ENCODE results near the gene TEKT3. TPM values are rescaled to one million over a fixed set of nuclear protein-coding genes. Genes with fewer than 3 reads are reported as not detected.

TEKT3 gene
- total RNA-seq, 1 donor from 2014 or later, result not detected

DNA sequence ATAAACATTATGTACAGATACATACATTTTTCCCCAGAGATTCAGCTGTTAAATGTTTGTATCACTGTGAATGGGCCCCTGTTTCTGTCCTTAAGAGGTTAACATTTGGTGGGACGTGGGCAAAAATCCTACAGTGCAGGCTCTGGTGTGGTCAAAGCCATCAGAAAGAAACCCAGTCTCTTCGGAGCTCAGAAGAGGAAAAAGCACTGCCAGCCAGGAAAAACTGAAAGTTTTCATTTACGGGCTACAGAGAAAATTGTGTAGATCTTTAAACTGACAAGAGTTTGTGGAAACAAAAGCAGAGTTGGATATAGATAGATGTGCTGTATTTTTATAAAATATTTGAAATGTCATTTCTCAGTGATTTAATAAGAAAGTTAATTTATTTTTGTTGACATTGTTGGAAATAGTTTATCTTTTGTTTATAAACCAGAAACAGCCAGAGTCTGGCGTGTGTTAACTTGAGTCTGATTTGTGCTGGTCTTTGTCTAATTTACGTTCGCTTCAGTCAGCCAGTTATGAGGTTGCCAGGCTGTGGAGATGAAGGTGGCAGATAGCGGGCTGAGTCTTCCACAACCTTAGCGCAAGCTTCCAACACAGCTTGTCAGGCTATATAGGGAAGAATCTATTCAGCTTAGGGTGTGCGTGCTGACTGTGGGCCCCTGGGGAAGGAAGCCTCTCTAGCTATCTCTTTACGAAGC, 9.5 kb upstream of the TEKT3 start:
- DNase-seq (ENCODE audit: extremely low read depth, low read depth, low spot score), result no peak

DNA sequence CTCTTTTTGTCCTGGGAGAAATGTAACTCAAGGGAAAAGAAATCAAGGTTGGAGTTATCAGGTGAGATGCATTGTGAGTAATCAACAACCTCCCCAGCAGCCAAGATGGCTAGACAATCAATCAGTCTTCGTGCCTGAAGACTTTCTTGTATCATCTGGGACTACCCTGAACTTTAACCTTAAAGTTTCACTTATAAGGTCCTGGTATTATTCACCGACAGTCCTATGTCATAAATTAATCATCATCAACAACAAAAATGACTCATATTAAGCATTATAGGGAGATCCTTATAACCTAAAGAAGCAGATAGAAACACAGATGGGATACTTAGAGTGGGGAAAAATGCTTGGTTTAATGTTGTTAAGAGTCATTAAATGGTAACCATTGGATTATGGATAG, 7.7 kb upstream of the TEKT3 start:
- no peak for DNase-seq (ENCODE audit: extremely low read depth, low read depth, low spot score)

DNA sequence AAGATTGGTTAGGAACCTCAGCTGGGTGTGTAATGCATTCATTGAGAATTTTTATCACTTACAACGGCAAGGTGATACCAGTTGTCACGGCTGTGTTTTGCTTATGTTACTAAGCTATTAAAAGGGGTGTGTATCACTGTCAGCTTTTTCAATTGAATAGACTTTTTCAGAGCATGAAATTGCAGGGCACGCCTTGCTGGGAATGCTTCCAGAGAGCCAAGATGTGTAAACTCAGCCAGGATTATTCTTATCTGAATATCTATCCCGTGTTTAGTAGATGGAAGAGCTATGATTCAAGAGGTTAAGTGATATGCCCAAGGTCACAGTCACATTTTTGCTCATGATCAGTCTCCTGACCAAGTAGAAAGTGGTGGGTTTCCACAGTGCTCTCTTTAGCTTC, 6.6 kb upstream of the TEKT3 start:
- no peak for DNase-seq (ENCODE audit: extremely low read depth, low read depth, low spot score)

DNA sequence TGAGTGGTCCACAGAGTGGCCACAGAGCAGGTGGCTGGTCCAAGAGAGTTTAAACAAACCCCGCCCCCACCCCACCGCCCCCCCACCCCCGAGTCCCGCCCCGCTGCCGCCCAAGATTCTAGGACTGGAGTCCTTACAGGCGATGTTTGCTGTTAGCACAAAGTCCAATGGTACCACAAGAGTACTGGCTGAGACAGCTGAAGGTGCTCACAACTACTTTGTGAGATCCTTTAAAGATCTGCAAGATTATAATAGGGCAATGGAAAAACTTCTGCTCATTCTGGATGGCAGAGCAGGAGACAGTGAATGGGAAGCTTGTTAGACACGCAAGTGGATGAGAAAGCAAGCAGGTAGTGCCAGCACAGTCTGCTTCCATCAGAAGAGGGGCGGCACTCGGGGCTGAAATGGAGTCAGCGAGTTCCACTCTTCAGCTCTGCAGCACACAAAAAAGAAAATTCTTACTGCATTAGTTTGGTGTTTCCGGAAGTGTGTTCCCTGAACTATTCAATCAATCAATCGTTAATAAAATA, 4.7 kb upstream of the TEKT3 start:
- no peak for DNase-seq (ENCODE audit: extremely low read depth, low read depth, low spot score)

DNA sequence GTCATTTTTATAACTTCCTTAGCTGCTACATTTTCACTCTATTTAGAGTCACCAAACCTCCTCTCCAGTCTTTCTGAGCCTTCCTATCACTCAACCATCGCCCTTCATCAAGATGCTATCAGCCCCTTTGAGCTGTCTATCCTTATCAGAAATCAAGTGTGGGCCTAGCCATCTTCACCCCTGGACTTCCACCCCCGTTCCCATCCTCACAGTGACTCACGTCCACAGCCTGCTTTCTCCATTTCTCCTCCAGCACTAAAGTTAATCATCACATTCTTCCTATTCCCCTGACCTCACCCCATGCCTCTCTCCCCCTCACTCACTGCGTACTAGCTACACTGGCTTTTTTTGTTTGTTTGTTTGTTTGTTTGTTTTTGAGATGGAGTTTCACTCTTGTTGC, 2.4 kb upstream of the TEKT3 start:
- no peak for DNase-seq (ENCODE audit: extremely low read depth, low read depth, low spot score)

DNA sequence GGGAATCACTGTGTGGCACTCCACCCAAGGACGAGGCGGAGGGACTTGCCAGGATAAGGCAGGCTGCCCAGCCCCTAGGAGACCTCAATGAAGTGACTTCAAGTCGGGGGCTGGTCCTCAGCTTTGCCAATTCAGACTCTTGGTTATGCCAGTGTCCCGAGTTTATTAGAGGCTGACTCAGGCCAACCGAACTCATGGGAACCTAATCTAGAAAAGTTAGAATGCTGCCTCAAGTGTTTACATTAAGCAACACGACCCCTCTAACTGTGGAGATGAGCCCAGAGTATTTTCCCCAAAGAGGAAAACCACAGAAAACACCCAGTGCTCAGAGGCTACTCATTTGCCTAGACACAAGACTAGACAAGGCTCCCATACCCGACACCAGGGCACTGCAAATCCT, 1.1 kb upstream of the TEKT3 start:
- no peak for DNase-seq (ENCODE audit: extremely low read depth, low read depth, low spot score)

DNA sequence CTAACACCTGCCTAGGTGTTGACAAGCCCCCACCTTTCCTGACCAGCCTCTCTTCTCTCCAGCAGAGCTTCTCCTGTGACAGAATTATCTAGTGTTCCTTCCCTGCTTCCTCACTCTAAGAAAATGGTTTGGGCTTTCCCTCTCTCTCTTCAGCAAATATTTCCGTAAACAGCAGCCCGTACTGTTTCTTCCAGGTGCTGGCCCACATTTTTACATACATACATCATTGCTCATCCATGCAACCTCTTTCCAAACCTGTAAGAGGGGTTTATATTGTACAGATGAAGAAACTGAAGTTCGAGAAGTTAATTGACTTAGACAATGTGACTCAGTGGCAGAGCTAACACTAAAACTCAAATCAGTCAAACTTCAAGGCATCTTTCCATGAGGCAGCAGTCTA, 569 bp upstream of the TEKT3 start:
- no peak for DNase-seq (ENCODE audit: extremely low read depth, low read depth, low spot score)

DNA sequence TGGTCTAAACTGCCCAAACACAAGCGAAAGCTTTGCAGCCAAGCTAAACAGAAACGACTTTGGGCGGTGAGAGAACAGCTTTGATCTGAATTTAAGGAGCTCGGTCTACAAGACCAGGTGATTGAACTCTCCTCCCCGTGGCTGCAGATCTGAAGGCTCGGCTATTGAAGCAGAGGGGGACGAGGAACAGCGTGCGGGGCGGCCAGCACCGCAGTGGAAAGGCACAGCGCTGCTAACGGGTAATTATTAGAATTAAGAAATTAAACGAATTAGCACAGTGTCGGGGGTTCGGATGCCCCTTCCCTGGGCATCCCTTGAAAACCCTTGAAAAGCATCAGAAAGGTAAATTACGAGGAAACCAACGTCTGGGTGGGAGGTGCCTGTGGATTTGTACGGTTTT, 431 bp downstream of the TEKT3 start:
- DNase-seq (ENCODE audit: extremely low read depth, low read depth, low spot score), result no peak

DNA sequence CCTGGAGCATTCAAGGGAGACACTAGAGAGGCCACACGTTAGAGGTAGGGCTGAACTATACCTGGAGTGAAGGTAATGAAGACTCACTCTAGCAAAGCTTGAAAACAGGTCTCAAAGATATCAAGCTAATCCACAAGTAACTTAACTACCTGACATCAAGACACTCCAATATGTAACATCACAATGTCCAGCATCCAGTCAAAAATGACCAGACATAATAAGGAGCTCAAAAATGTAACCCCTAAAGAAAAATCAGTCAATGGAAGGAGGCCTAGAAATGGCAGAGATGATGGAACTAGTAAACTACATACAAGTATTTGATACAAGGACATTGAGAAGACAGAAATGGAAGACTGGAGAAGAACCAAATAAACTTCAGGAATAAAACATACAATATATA, 6.0 kb downstream of the TEKT3 start:
- DNase-seq (ENCODE audit: extremely low read depth, low read depth, low spot score), result no peak

DNA sequence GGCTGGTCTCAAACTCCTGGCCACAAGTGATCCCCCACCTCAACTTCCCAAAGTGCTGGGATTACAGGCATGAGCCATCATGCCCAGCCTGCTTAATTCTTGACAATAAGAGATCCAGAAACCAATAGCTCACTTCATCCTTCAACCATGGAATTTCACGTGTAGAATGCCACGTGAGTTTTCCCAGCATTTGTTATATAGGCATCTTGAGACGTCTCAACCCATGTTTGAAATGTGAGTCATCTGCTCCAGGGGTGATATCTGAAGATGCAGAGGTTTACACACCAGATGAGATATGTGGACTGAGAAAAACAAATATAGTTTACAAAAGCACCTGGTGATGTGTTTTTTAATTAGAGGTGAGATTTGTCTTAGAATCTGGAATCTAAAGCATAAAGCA, 7.1 kb downstream of the TEKT3 start:
- DNase-seq (ENCODE audit: extremely low read depth, low read depth, low spot score), result no peak

DNA sequence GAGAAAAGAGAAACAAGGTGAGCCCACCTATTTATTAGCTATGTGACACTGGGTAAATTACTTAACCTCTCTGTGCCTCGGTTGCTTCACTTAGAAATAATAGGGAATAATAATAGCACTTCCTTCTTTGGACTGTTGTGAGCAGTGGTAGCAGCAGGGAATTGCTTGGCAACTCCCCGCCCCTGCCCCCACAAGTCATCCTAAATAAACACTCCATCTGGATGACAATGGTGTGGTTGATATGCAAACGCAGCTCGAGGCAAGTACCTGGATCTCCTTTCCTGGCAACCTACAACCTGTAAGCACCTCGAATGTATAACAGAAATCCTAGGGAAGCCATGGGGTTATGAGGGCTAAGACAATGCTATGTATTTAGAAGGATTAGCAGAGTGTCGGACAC, 9.1 kb downstream of the TEKT3 start:
- no peak for DNase-seq (ENCODE audit: extremely low read depth, low read depth, low spot score)

DNA sequence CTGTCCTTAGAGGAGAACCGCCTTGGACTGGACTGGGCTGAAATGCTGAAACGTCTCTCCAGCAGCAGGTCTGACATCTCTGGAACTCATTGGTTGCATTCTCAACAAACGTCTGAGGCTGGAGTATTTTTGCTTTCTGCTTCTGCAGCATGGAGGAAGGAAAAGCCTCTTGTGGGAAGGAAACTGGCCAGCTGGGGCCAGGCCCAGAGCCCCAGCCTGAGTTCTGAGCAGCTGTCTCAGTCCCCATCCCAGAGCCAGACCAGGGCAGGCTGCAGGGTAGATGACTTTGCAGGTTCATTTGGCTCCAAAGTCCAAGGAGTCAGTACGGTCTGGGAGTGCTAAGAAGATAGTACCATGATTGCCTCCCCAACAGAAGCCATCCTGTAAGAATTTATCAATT, 18.3 kb downstream of the TEKT3 start:
- DNase-seq (ENCODE audit: extremely low read depth, low read depth, low spot score), result no peak

DNA sequence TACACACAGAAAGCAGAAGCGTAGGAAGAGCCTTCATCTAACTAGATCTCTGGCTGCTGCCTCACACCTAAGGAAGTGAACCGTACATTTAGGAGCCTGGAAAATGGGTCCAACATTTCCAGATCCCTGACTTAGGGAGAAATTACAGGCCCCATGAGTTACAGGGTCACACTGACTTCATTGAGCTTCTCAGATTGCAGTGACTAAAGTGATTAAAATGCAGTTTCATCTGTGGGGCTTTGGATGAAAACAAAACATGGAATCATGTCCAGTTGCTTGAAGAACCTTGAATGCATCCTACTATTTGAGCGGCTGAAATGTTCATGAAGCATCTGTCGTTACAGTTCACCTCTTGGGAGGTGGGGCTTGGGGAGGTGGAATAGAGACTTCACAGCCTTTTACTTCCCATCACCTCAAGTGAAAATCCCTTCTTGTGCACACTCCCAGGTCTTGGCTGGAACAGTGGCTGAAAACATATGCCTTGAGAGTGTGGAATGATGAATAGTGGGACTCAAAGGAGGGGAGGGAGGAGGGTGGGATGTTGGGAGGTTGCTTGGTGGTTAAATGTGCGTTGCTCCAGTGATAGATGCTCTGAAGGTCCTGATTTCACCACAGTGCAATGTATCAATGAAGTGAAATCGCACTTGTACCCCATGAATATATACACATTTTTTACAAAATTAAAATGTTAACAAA, 19.7 kb downstream of the TEKT3 start:
- no peak for DNase-seq (ENCODE audit: extremely low read depth, low read depth, low spot score)

DNA sequence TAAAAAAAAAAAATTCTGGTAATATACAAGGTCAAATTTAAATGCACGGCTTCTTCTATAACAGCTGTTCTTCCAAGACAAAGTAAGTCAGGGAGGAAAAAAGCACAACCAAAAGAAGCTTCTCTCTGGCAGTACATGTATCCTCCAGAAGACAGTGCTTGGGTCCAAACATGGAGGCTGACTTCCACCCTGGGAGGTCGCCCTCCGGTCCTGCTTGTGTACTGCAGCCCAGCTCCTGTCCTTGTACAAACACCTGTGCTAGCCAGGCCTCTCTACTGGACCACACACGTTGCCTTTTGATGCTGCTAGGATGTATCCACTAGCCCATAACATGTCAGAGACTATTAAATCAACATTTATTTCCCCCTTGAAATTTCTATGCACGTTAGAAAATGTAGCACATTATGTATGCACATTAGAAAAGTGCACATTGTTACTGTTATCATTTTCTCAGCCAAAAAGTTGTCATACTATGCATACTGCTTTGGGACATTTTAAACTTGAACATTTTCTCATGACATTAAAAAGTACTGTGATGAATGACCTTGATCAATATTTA, 21.9 kb downstream of the TEKT3 start:
- DNase-seq (ENCODE audit: extremely low read depth, low read depth, low spot score), result no peak

DNA sequence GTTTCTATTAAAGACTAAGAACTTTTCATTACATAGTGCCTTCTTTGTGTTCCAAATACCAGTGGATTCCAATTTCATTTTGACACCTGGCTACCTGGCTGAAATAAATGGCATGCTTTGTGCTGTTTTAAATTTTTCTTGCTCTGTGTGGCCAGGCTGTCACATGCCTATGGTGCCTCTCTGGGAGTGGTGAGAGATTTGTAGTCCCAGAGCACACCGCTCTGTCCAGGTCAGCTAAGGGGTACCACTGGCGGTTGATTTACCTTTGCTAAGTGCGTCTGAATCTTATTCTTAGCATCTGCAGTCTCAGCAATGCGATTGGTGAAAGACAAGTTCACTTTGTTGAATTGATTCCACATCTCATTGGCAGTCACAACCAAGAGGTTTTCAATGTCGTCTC, 29.4 kb downstream of the TEKT3 start:
- DNase-seq (ENCODE audit: extremely low read depth, low read depth, low spot score), result no peak

DNA sequence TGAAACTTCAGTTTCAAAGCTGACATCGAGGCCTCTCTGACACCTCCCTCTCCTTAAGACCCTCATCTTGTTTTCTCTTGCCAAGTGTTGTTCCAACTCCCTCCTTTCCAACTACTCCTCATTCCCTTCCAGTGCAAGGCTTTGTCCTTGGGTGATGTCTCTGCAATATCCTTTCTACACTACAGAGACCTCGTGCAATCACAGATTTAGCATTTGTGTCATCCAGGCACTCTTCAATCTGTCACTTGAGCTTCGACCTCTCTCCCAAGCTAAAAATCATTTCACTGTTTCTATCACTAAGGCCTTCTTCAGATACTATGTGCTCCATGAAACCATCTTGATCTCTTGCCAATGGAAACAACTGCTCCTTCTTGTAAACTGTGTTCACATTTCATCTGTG, 31.6 kb downstream of the TEKT3 start:
- DNase-seq (ENCODE audit: extremely low read depth, low read depth, low spot score), result no peak

DNA sequence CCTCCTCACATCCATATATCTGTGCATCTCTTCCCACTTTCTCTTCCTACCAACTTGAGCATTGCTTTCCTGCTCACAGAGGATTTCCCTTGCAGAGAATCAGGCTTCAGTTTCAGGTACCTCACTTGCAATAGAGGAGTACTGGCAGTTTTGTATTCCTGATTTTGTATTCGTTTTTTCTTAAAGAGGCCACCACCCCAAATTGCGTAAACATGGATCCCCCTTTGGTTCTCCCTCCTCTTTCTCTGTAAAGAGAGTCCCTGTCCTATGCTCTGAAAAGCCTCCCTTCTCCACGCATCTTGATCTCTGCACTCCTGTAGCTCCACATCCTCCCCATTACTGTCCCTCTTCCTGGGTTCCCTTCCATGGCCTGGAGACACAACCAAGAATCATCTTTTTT, 32.2 kb downstream of the TEKT3 start:
- DNase-seq (ENCODE audit: extremely low read depth, low read depth, low spot score), result no peak

DNA sequence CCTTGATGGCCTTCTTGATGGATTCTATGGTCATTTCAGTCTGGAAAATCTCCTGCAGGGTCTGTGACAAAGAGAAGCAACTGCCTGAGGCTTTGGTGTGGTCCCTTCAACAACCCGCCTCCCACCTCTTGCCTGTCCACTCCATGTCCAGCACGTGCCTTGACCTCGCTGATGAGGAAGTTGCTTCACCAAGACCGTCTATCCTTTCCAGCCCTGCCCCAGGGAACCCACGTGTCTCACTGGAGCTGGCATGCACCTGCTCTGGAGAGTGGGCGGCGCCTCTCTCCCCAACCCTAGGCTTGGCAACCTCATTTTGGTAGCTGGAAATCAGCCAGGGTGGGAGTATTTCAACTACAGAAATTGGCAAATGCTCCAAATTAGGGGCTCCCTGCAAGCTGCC, 32.6 kb downstream of the TEKT3 start:
- DNase-seq (ENCODE audit: extremely low read depth, low read depth, low spot score), result no peak

DNA sequence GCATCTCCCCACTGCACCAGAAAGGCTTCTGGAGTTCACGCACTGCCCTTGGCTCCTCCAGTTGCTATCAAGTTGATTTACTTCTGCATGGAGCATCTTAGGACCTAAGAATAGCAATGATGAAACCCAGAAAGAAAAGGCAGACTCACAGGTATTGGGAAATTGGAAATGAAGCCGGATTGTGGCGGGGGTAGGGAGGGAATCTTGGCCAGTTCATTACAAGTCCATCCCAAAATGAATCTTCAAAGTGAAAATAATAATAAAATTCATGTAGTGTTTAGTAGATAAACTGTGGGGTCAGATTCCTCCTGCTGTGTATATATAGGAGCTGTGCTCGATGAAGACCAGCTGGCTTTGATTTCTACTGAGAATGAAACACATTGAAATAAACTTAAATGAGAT, 33.7 kb downstream of the TEKT3 start:
- no peak for DNase-seq (ENCODE audit: extremely low read depth, low read depth, low spot score)

DNA sequence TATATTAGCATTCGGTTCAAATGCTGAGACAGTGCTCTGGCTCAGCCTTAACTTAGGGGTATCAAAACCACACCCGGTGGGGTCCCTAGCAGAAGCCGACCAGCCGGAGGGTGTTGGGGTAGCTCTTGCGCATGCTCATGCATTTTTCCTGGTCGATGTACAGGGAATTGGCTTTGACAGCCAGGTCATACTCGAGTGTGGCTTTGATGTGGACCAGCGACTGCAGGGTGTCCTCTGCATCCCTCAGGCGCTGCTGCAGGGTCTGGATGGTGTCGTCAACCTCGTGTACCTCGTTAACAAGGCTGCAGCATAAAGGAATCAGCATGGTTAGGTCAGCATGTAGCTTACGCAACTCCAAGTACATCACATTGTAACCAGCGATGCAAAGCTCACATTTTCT, 37.5 kb downstream of the TEKT3 start:
- no peak for DNase-seq (ENCODE audit: extremely low read depth, low read depth, low spot score)

DNA sequence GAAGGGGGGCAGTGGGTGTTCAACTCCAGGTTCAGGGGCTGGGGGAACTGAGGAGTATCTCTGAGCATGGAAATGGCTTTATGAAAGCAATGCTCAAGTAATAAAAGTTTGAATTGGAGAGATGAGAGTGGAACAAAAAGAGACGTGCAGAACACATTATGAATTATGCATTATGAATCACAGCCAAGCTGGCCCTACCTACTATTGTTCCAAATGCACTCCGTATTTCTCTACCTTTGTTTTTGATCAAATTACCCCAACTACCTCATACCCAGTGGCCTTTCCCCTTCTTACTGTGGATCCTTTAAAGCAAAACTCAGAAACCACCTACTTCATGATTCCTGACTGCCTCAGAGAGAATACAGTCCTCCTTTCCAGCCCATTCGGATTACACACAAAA, 38.1 kb downstream of the TEKT3 start:
- DNase-seq (ENCODE audit: extremely low read depth, low read depth, low spot score), result no peak

DNA sequence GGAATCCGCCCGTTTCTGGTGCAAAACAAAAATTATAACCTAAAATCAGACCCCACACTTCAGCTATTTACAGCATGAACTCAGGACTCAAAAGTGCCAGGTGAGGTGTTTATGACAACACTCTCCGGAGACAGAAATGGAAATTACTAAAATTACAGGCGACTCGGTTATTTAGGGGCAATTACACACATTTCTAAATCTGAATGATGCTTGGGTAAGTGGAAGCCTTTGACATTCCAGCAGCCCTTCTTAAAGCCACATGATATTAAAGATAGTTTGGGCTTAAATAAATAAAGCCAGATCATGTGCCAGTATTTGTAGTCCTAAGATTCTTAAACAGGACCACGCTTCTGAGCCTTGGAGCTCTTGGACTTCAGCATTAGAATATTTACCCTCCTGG, 39.6 kb downstream of the TEKT3 start:
- DNase-seq (ENCODE audit: extremely low read depth, low read depth, low spot score), result no peak

All from glomerular endothelial cell (primary cell).